Epidermal melanocyte (primary cell): Measurements from ENCODE around the gene OR10G7.
A peak's percentile ranks its signal among the peaks of the same experiment; 100 is the strongest.

Experiments
- DNase-seq: peaks from one replicate; pipeline ENCODE4 v3.0.0; 2011; ENCODE audit warnings: low spot score; ENCODE audit not compliant: insufficient read length

Gene OR10G7, protein sequence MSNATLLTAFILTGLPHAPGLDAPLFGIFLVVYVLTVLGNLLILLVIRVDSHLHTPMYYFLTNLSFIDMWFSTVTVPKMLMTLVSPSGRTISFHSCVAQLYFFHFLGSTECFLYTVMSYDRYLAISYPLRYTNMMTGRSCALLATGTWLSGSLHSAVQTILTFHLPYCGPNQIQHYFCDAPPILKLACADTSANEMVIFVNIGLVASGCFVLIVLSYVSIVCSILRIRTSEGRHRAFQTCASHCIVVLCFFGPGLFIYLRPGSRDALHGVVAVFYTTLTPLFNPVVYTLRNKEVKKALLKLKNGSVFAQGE

DNA sequence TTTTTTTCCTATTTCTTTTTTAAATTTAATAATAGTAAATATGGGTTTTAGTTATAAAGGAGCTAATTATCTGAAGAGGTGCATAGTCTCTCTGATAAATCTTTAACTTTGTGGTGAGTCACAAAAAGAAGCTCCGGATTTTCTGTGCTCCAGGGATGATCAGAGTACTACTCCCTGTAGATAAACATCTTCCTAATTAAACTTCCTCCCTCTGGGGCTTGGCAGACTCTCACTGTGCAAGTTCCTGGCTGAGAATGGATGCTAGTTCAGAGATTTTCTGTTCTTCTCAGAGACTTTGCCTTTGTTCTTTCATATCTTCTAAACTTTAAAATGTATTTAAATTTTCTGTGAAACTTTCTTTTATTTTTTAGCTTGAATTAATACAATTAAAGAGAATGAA is at the start of gene OR10G7:
Gene OR10G7, minus strand, starts transcription at position 72 of the 400 bp plus-strand sequence. CDS start 2,324 bp downstream, outside the sequence.
- DNase-seq = no peak

DNA sequence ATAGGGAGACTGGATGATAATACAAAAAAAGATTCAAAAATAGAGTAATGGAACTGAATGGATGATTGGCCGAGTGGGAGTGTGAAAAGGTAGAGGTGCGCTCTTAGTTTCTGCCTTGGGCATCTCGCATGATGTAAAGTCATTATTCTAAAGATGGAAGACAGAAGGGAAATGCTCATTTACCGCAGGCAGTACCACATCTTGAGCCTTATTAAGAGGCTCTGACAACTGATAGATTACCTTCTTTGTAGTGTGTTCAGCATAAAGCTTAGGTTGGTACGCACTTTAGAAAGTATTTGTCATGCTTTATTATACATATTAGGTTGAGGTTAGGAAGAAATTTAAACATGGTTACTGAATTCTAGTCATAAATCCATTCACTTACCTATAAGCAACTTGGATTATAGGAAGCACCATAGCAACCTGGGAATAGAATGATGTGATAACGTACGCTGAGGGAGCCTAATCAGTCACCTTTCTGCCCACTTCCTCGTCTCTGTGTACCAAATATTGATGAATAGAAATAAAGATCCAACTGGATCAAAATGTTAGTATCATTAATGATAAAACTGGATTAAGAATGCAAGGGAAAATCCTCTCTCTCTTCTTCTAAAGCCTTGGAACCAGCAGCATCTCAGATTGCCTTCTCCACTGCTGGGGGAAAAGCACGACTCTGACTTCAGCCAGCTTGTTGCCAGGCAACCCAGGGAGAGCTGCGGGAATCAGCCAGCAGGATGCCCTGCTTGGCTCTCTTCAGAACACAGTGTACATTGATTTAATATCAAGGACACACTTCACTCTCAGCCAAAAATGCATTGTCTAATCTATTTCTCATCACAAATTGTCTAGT is 45.1 kb upstream of the OR10G7 start:
- no peak for DNase-seq

DNA sequence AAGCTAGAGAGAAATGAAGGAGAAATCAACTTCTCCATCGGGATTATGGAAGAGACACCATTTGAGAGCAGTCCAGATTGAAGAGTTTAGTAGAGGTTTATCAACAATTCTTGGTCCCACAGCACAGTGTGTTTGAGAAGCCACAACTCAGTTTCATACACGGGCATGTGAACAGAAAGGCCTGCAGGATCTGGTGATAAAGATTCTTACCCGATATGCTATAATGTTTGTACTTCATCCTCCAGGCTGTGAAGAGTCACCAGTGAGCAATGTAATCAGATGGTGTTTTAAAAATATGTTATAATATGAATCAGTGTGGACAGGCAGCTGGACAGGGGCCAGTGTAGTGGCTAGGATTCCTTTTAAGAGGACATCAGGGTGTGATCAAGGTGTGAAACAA is 44.5 kb upstream of the OR10G7 start:
- no peak for DNase-seq

DNA sequence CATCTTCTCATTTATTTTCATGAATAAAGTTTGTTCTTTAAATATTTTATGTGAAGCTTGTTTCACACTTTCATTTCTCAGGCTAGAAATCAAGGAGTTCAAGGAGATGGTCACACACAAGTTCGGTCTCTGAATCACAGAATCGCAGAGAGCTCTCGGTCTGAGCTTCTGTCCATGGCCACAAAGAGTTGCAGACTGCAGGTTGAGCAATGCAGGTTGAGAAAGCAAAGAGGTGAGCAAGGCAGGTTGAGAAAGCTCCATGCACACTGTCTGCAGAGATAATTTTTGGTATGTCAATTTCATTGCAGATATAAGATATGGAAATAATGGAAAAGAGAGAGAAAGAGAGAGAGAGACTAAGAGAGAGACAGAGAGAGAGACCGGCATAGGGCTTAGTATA is 41.2 kb upstream of the OR10G7 start:
- DNase-seq = no peak

DNA sequence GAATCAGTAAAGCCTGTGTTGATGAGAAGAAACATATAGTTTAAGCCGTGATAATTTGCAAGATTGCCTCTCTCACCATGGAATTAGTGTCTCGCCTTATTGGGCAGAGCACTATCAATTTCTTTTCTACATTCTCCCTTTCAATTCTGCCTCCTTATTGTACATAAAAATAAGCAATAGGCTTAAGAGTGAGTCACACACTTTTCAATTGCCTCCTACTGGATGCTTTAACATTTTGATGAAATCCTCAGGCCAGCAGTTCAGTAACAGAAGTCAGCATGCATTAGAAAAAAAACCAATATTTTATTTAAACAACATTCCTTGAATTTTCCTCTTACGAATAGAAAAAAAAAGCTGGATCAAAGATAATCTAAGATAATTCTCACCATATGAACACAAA is 40.4 kb upstream of the OR10G7 start:
- no peak for DNase-seq

DNA sequence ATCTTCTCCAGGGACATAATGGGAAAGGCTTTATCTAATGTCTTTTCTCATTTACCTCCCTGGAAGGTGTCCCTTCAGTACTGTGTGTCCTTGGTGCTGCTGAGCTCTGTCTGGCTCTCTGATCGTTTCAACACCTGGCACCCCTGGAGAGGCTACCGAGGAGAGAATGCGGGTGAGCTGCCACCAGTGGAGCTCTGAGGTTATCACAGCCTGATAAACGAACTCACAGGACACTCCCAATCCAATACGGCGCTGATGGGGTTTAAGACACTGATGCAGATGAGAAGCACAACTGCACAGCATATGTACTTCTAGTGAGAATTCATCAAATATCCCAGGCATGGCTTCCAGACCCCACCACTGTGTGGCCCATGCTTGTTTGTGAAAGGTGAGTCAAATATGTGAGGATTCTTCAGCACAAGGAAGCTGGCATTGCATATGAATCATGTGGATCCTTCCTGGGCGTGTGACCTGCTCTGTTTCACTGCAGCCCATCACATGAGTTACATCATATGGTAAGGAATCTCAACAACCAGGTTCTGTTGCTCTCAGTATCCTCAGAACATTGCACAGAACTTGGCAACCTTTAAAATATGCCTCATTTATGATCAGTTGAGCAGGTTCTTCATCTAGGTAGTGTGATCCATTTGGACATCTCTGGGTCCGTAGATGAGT is 39.3 kb upstream of the OR10G7 start:
- no peak for DNase-seq

DNA sequence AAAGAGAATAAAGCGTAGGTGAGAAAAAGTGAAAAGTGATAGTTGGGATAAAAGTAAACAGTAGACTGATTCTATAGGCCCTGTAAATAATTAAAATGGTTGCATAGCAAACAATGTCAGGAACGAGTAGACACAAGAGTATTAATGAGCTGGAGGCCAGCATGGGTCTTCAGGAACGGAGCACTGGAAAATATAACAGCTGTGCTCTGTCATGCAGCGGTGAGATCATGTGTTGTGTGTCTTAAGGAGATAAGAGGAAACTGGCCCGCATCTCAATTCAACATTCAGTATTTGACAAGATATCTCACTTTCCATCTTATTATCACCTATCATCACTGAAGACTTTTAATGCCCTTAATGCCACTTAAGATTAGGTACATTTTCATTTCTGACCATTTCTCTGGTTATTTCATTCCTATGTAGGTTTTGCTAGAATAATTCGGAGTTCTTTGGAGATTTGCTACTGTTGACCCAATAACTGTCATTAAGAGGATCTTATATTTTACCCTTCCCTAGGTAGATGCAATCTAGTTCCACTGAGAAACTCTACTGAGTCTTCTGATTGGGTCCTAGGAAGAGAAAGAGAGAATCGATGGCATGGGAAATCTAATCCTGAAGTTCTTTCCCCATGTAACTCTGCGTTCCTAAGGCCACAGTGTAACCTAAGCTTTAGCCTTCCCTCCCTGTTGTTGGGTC is 38.7 kb upstream of the OR10G7 start:
- DNase-seq = no peak

DNA sequence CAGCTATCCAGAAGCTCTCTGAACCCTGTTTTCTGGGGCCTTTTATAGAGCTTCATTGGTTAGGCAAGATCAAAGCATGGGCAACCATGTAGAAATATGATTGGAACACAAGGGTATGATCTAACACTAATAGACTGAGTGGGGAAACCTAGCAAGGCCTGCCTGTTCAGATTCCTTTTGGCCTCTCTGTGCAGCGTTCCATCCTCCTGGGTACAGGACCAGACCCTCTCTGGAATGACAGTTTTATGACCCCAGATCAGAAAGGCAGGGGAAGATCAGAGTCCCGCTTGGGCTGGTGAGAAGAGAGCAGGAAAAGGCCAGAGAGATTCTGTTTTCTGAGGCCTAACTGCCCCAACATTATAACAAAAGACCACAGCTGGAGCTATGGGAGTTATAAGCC is 37.5 kb upstream of the OR10G7 start:
- DNase-seq = no peak

DNA sequence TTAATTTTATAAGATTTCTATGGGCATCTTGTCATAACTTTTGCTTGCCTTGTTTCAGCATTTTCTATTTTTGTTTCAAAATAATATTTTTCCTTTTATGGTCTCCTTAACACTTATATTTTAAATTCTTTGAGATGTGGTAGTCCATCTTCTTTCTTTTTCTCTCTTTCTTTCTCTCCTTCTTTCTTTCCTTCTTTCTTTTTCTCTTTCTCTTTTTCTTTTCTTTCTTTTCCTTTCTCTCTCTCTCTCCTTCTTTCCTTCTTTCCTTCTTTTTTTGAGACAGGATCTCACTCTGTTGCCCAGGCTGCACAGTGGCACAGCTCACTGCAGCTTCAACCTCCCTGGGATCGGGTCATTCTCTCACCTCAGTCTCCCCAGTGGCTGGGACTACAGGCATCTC is 36.1 kb upstream of the OR10G7 start:
- DNase-seq = no peak

DNA sequence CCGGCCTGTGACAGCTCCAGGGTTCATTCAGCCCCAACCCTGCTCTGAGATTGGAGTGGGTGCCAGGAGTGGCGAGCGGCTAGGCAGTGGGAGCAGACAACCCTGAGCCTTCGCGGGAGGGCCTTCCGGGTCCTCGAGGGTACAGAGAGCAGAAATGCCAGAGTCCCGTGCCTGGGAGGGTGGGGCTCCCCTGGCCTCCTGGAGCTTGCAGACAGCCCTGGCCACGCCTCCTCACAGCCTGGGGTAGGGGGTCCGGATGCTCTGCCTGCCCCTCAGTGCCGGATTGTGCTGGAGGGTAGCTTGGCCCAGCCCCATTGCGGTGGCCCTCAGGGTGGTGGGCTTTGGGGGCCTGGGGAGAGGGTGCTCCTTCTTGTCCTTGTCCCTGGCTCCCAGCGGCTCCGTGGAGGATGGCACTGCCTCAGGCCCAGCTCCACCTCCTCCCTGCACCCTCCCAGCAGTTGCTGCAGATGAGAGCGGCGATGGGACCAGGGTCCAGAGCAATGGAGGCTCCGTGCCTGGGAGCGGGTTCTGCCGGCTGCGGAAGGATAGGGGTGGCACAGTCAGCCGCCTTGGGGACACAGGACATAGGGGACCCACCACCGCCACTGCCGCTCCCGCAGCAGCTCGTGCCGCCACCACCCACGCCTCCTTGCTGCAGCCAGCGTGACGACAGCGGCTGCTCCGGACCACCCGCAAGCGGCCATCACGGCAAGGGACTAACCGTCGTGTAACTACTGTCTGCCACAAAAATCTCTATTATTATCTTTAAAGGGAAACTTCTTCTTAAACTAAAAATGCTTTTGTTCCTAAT is 34.9 kb upstream of the OR10G7 start:
- no peak for DNase-seq

DNA sequence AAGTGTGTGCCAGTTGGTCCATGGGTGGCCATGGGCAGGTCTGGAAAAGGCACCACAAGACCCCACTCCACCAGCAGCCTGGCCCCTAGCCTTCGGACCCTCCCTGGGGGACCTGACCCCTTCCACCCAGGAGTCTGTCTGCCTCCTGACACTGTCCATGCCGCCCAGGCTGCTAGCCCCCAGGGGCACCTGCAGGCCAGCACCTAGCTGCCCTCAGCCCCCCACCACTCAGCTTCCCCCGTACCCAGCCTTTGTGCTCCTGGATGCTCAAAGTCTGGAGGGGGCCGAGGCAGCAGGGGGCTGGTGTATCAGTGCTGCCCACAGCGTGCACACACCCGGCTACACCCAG is 34.3 kb upstream of the OR10G7 start:
- no peak for DNase-seq

DNA sequence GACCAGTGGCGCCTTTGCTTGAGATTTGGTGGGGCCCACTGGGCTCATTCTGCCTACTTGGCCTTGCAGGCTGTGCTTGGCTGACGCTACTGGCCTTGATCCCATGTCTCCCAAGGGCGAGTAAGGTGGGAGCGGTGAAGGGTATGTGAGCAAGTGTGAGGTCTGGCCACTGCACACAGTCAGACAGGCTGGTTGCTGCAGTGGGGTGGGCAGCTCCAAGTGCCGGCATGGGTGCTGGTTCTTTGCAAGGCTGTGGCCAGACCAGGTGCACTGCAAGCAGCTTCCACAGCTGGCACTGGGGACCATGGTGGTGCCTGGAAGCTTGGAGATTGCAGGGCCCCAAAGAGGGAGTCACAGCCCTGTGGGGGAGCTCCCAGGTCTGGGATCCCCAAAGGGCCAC is 33.4 kb upstream of the OR10G7 start:
- no peak for DNase-seq

DNA sequence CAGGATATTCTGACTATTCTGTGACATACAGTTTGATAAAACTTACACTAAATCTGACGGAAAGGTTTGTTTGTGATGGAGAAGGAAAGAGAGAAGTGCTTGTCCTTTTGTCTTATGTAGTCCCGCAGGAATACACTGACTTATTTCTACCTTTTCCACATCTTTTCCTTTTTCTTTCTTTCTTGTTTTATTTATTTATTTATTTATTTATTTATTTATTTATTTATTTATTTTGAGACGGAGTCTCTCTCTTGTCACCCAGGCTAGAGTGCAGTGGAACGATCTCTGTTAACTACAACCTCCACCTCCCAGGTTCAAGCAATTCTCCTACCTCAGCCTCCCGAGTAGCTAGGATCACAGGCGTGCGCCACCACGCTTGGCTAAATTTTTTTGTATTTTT is 31.0 kb upstream of the OR10G7 start:
- DNase-seq = no peak

DNA sequence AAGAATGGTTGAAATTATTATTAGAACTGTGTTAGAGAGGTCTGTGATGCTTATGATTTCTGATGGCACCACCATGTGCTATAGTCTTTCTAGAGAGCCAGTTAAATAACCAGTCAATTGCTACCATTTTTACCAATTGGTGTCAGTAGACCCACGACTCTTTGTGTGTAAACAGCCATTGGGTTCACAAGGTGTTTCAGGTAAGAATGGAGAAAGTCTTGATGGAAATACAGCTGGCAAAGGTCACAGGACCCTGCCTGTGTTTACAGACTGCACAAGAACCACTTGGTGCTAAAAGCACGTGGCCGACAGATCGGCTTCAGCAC is 30.5 kb upstream of the OR10G7 start:
- DNase-seq = no peak

DNA sequence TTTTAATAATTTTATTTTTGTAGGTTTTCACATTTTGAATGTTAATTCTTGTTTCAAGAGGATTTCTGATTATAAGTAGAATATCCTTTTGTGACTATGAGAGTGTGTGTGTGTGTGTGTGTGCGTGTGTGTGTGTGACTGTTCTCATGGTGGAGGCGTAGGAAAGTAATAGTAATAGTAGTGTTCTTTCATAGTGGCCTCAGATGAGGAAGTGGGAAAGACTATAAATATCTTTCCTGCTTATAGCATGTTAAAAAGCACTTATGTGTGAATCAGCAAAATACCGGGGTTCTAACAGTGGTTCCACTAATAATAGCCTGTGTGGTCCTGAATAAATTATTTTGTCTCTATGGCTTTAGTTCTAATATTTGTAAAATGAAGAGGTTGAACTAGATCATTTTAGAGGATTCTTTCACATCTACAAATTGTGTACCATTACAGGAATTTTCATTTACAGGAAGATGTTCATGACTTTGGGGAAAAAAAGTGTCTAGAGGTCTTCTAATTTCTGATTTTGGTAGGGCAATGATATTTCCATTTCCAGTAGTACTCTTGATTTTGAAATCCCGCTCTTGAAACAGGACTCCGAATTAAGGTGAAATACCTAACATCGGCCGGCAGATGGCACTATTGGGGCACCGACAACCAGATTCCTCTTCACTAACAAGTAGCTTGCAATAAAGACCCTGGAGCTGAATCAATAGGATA is 29.9 kb upstream of the OR10G7 start:
- peak; percentile 37 for DNase-seq

DNA sequence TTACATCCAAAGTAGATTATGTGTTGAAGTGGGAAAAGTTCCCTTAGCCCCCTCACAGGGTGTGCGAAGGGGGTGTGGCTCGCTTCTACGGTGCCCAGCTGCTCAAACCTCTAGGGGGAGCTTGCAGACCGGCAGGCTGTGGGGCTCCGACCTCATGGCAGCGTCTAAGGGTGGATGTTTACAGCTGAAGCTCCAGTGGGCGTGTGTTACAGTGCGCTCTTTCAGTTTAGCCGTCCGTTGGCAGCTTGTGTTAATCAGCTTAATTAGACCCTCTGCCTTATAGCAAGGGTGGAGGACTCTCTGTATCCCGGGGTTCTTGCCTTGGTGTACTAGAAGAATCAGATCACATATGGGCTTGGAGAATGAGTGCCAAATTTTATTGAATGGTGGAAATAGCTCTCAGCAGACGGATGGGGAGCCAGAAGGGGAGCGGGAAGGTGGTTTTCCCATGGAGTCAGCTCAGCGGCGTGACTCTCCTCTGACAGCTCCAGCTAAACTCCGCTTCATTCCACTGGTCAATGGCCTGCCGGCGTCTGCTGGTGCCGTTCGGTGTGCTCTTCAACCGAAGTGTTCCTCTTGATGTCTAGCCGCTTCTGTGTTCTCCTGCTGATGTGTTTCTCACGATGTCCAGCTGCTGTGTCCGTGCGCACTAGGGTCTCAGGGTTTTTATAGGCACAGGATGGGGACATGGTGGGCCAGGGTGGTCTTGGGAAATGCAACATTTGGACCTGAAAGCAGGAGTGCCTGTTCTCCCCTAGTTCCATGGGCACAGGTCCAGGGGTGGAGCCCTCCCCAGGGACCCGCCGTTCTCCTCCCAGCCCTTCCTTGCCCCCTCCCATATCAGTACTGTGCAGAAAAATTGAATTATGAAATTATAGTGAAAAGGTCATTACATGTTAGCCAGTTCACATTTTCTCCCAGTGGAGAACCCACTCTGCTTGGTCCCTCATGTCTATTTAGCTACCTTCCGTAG is 28.6 kb upstream of the OR10G7 start:
- no peak for DNase-seq

DNA sequence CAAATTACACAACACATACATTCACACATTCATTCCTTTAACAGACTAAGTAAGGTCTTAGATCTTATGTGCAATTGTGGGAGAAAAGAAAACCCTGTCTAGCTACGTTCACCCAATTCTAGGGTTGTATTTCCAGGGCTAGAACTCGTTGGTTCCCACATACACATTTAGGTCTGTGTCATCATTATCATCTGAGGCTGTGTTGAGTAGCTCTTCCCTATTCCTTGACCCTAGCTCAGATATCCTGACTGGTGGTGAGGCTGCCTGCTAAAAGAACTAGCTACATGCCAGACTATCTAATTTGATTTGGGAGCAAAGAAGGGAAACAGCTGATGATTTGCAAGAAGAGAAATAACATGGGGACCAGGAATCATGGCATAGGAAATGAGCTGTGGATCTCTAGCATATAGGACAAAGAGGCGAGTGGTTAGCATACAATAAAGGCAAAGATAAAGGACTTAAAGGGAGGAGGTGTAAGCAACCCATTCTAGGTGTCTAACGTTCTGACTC is 27.5 kb upstream of the OR10G7 start:
- DNase-seq = no peak

DNA sequence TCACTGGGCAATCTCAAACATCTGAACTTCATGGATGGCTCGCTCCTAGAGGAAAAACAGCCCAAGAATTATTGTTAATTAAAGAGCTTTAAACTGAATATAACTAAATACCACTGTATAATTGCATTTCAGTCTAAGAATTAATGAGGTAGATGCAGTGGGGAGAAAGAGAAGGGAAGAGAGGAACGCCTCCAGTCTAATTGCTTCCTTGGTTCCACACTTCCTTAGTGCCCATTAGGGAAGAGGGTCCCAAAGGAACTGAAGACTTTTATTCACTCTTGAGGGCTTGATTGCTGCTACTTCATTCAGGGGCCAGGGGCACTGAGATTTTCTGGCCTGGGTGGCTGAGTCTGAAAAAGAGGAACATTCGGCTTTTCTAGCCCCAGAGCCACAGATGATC is 11.8 kb upstream of the OR10G7 start:
- no peak for DNase-seq

DNA sequence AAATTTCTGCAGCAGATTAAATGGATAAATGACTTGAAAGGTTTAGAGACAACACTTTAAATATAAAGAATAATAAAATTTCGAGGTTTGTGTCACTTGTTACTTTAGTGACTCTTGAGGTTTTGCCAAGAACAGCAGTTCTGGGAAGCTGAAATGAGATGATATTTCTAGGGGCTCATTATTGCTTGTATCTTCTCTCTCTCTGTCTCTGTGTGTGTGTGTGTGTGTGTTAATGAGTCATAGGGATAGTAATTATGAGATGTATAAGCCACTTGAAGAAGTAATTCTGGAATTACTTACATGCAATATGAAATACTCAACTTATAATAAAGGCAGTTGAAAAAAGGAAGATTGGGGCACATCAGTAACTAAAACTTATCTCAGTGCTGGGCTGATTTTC is 9.6 kb upstream of the OR10G7 start:
- DNase-seq = no peak
